HG03064 (cell line): ENCODE results near the gene PSMD6.
A peak's percentile ranks its signal among the peaks of the same experiment; 100 is the strongest.

Experiments used
- ATAC-seq: cut with Tn5 transposase; IDR thresholded peaks from one replicate; pipeline ENCODE4 v1.9.1; 2021; ENCODE audit warnings: low read depth; ENCODE audit not compliant: unreplicated experiment

The PSMD6 gene

GRCh38 chr3:64011685-64012084 lies 11.6 kb downstream of the PSMD6 start:
- ATAC-seq: no peak

GRCh38 chr3:64010199-64010598 lies 13.1 kb downstream of the PSMD6 start:
- no peak for ATAC-seq

GRCh38 chr3:64009528-64009927 lies 13.8 kb downstream of the PSMD6 start:
- ATAC-seq: no peak

GRCh38 chr3:64008487-64009351 lies 14.6 kb downstream of the PSMD6 start:
- no peak for ATAC-seq

- no peak for ATAC-seq
Measured at GRCh38 chr3:64008017-64008416, 15.3 kb downstream of the PSMD6 start.

GRCh38 chr3:64003589-64003988 lies 19.7 kb downstream of the PSMD6 start:
- no peak for ATAC-seq

- ATAC-seq: no peak
Measured at GRCh38 chr3:64002233-64002632, 21.1 kb downstream of the PSMD6 start.

GRCh38 chr3:64000453-64001055 lies 22.7 kb downstream of the PSMD6 start:
- no peak for ATAC-seq

GRCh38 chr3:63998852-63999754 lies 24.2 kb downstream of the PSMD6 start:
- no peak for ATAC-seq

- no peak for ATAC-seq
Measured at GRCh38 chr3:63995086-63995485, 28.2 kb downstream of the PSMD6 start.

GRCh38 chr3:63993653-63994079 lies 29.6 kb downstream of the PSMD6 start:
- ATAC-seq: peak; percentile 87

GRCh38 chr3:63992516-63993209 lies 30.6 kb downstream of the PSMD6 start:
- no peak for ATAC-seq

- no peak for ATAC-seq
Measured at GRCh38 chr3:63991666-63992065, 31.6 kb downstream of the PSMD6 start.

GRCh38 chr3:63990733-63991132 lies 32.6 kb downstream of the PSMD6 start:
- no peak for ATAC-seq

- no peak for ATAC-seq
Measured at GRCh38 chr3:63990204-63990603, 33.1 kb downstream of the PSMD6 start.

GRCh38 chr3:63988943-63989342 lies 34.4 kb downstream of the PSMD6 start:
- no peak for ATAC-seq

- ATAC-seq: no peak
Measured at GRCh38 chr3:63986831-63987230, 36.5 kb downstream of the PSMD6 start.

- ATAC-seq: no peak
Measured at GRCh38 chr3:63986146-63986545, 37.1 kb downstream of the PSMD6 start.

- ATAC-seq: no peak
Measured at GRCh38 chr3:63984391-63984790, 38.9 kb downstream of the PSMD6 start.

GRCh38 chr3:63981980-63982379 lies 41.3 kb downstream of the PSMD6 start:
- ATAC-seq: no peak
